HL-60 (cell line): ENCODE data around the gene SLC35B4.

Source experiments
- DNase-seq, 2 experiments: peaks; one replicate each; pipeline ENCODE4 v3.0.0-alpha.2; 2010 to 2020; ENCODE audit warnings: low read depth in 1 of 2, low spot score in 1 of 2
- H3K27ac ChIP-seq: fragments of 250-450 bp; sonication (Bioruptor Pico); replicated peaks from 2 replicates; pipeline ENCODE4 v1.5.1; 2020; ENCODE audit warnings: mild to moderate bottlenecking, moderate library complexity
- H3K27me3 ChIP-seq: fragments of 250-450 bp; sonication (Bioruptor Pico); 2 replicates; pipeline ENCODE4 v1.5.1; 2021; ENCODE audit warnings: mild to moderate bottlenecking, moderate library complexity; ENCODE audit not compliant: insufficient read depth, poor library complexity, severe bottlenecking
- H3K4me3 ChIP-seq: replicated peaks from 2 replicates; pipeline ENCODE4 v1.5.1; 2011; ENCODE audit warnings: mild to moderate bottlenecking, control low read depth, low read length; ENCODE audit not compliant: insufficient read depth
- CTCF ChIP-seq: IDR thresholded peaks from one replicate; pipeline ENCODE4 v1.5.1; 2011; ENCODE audit warnings: low read length, control low read depth, inconsistent platforms; ENCODE audit not compliant: insufficient read depth
- GABPA ChIP-seq: IDR thresholded peaks from 2 replicates; pipeline ENCODE4 v1.6.1; 2012; ENCODE audit warnings: low read depth
- POLR2AphosphoS5 ChIP-seq: IDR thresholded peaks from 2 replicates; pipeline ENCODE4 v1.6.1; 2012; ENCODE audit warnings: low read depth
- SPI1 ChIP-seq: IDR thresholded peaks from 2 replicates; pipeline ENCODE4 v1.6.1; 2012; ENCODE audit warnings: low read depth, mild to moderate bottlenecking, borderline replicate concordance
- TF ChIP-seq, protein P1 (sequence below): IDR thresholded peaks from 2 replicates; pipeline ENCODE4 v1.6.1; 2012; ENCODE audit warnings: low read depth; ENCODE audit not compliant: insufficient replicate concordance

SLC35B4 gene

DNA sequence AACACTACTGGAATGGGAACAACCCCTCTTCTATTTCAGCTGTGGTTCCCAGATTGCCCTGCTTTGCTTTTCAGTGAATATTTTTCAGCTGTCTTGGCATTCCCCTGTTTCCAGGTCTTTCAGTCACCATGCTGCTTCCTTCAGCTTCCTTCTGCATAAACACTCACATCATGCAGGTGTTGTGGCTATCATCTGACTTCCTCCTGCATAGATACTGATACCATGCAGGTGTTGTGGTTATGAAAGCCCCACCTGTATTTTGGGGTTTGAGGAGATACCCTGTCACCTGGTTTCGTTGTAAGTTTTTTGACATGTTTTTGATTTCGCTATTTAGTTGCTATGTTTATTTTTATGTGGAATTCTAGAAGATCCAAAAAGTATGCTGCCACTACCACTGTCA is 71.5 kb downstream of the SLC35B4 start:
- no peaks in the 10 kb centered on the region for H3K27me3 ChIP-seq
- TF ChIP-seq SPI1 (no peak), GABPA (no peak), CTCF (no peak), POLR2AphosphoS5 (no peak)
- TF ChIP-seq, protein P1, sequence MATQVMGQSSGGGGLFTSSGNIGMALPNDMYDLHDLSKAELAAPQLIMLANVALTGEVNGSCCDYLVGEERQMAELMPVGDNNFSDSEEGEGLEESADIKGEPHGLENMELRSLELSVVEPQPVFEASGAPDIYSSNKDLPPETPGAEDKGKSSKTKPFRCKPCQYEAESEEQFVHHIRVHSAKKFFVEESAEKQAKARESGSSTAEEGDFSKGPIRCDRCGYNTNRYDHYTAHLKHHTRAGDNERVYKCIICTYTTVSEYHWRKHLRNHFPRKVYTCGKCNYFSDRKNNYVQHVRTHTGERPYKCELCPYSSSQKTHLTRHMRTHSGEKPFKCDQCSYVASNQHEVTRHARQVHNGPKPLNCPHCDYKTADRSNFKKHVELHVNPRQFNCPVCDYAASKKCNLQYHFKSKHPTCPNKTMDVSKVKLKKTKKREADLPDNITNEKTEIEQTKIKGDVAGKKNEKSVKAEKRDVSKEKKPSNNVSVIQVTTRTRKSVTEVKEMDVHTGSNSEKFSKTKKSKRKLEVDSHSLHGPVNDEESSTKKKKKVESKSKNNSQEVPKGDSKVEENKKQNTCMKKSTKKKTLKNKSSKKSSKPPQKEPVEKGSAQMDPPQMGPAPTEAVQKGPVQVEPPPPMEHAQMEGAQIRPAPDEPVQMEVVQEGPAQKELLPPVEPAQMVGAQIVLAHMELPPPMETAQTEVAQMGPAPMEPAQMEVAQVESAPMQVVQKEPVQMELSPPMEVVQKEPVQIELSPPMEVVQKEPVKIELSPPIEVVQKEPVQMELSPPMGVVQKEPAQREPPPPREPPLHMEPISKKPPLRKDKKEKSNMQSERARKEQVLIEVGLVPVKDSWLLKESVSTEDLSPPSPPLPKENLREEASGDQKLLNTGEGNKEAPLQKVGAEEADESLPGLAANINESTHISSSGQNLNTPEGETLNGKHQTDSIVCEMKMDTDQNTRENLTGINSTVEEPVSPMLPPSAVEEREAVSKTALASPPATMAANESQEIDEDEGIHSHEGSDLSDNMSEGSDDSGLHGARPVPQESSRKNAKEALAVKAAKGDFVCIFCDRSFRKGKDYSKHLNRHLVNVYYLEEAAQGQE = no peak
- DNase-seq = no peak
- no peak overlapping the region for H3K4me3 ChIP-seq
- H3K27ac ChIP-seq = no peak overlapping the region
